HUES64 (cell line): ENCODE data around the gene CTIF.

Experiments used
- H3K27ac ChIP-seq: 2 replicates; pipeline ENCODE4 v1.7.0; 2013; ENCODE audit warnings: low read depth, low read length, inconsistent platforms
- H3K27me3 ChIP-seq: 2 replicates; pipeline ENCODE4 v1.6.1; 2013; ENCODE audit warnings: mild to moderate bottlenecking, low read length; ENCODE audit not compliant: insufficient read depth
- H3K36me3 ChIP-seq: 2 replicates; pipeline ENCODE4 v1.6.1; 2013; ENCODE audit warnings: mild to moderate bottlenecking, low read length; ENCODE audit not compliant: insufficient read depth
- H3K4me1 ChIP-seq: 2 replicates; pipeline ENCODE4 v1.6.1; 2013; ENCODE audit warnings: mild to moderate bottlenecking, low read length, moderate library complexity; ENCODE audit not compliant: insufficient read depth
- H3K4me3 ChIP-seq: 2 replicates; pipeline ENCODE4 v1.5.1; 2013; ENCODE audit warnings: mild to moderate bottlenecking, low read length, moderate library complexity
- H3K9ac ChIP-seq: 2 replicates; pipeline ENCODE4 v1.6.1; 2013; ENCODE audit warnings: mild to moderate bottlenecking, low read depth, low read length
- H3K9me3 ChIP-seq: 2 replicates; pipeline ENCODE4 v1.6.1; 2013; ENCODE audit warnings: low read depth, low read length; ENCODE audit not compliant: insufficient read depth
- WGBS: fragments of 150-250, 120-280 bp; methylation state at CpG from one replicate; pipeline ENCODE4 v1.1.7; 2013; ENCODE audit warnings: missing lambda C conversion rate; 5-methylcytosine and 5-hydroxymethylcytosine counted together

The CTIF gene

GRCh38 chr18:48902856-48903601 lies 364.2 kb downstream of the CTIF start:
- Histone ChIP-seq H3K4me3 (no peak overlapping the region), H3K9me3 (0 out of 2 replicates have a peak, but pooled peaks cover 6% of the 10 kb centered on the region), H3K36me3 (no peaks in the 10 kb centered on the region), H3K9ac (no peak overlapping the region), H3K4me1 (no peaks in the 10 kb centered on the region), H3K27me3 (no peaks in the 10 kb centered on the region), H3K27ac (no peak overlapping the region)
- 96% methylated on average over 8 of the region's 8 CpGs for WGBS

- Histone ChIP-seq H3K4me1 (no peaks in the 10 kb centered on the region), H3K9ac (no peak overlapping the region), H3K27ac (no peak overlapping the region), H3K4me3 (no peak overlapping the region), H3K27me3 (no peaks in the 10 kb centered on the region), H3K9me3 (0 out of 2 replicates have a peak, but pooled peaks cover 6% of the 10 kb centered on the region), H3K36me3 (no peaks in the 10 kb centered on the region)
- WGBS, result 95% methylated on average over 2 of the region's 2 CpGs
Measured at GRCh38 chr18:48904091-48904490, 365.3 kb downstream of the CTIF start.

GRCh38 chr18:48904847-48905394 lies 366.1 kb downstream of the CTIF start:
- 0 out of 2 replicates have a peak, but pooled peaks cover 6% of the 10 kb centered on the region for H3K9me3 ChIP-seq
- no peak overlapping the region for H3K4me3 ChIP-seq
- no peaks in the 10 kb centered on the region for H3K27me3 ChIP-seq
- no peaks in the 10 kb centered on the region for H3K4me1 ChIP-seq
- 91% methylated on average over 3 of the region's 3 CpGs for WGBS
- H3K36me3 ChIP-seq, result no peaks in the 10 kb centered on the region
- no peak overlapping the region for H3K27ac ChIP-seq
- H3K9ac ChIP-seq, result no peak overlapping the region

GRCh38 chr18:48905513-48905912 lies 366.7 kb downstream of the CTIF start:
- H3K9ac ChIP-seq, result no peak overlapping the region
- no peak overlapping the region for H3K4me3 ChIP-seq
- no peak overlapping the region for H3K27ac ChIP-seq
- H3K27me3 ChIP-seq, result no peaks in the 10 kb centered on the region
- 0 out of 2 replicates have a peak, but pooled peaks cover 6% of the 10 kb centered on the region for H3K9me3 ChIP-seq
- WGBS, result 100% methylated on average over 1 of the region's 1 CpG
- no peaks in the 10 kb centered on the region for H3K36me3 ChIP-seq
- H3K4me1 ChIP-seq, result no peaks in the 10 kb centered on the region

- Histone ChIP-seq H3K36me3 (no peaks in the 10 kb centered on the region), H3K27me3 (no peaks in the 10 kb centered on the region), H3K27ac (no peak overlapping the region), H3K9me3 (0 out of 2 replicates have a peak, but pooled peaks cover 6% of the 10 kb centered on the region), H3K9ac (no peak overlapping the region), H3K4me1 (no peaks in the 10 kb centered on the region), H3K4me3 (no peak overlapping the region)
- 75% methylated on average over 3 of the region's 3 CpGs for WGBS
Measured at GRCh38 chr18:48908916-48909315, 370.1 kb downstream of the CTIF start.

- Histone ChIP-seq H3K27ac (no peak overlapping the region), H3K9me3 (0 out of 2 replicates have a peak, but pooled peaks cover under 1% of the 10 kb centered on the region), H3K4me3 (no peak overlapping the region), H3K36me3 (no peaks in the 10 kb centered on the region), H3K4me1 (peaks cover 4% of the 10 kb centered on the region; the same call in 1 of the 2 replicates), H3K27me3 (no peaks in the 10 kb centered on the region), H3K9ac (no peak overlapping the region)
- 93% methylated on average over 6 of the region's 6 CpGs for WGBS
Measured at GRCh38 chr18:48909721-48910120, 370.9 kb downstream of the CTIF start.

GRCh38 chr18:48910972-48911545 lies 372.2 kb downstream of the CTIF start:
- Histone ChIP-seq H3K9ac (no peak overlapping the region), H3K4me3 (no peak overlapping the region), H3K4me1 (peaks cover 6% of the 10 kb centered on the region; the same call in 1 of the 2 replicates), H3K27ac (no peak overlapping the region), H3K27me3 (no peaks in the 10 kb centered on the region), H3K36me3 (no peaks in the 10 kb centered on the region), H3K9me3 (no peaks in the 10 kb centered on the region)
- 94% methylated on average over 17 of the region's 17 CpGs for WGBS
